GM18507 (cell line): ENCODE results near the gene UFSP1.
"Not testable (repeated sequence)": the region's sequence is repeated elsewhere in the genome, so short reads cannot be mapped to it uniquely, and the experiment has no call there.

Source experiments
- DNase-seq: peaks from one replicate; pipeline ENCODE4 v3.0.0; 2011; ENCODE audit warnings: low read depth; ENCODE audit not compliant: insufficient read length; ENCODE audit errors: extremely low spot score
- FAIRE-seq: peaks from 2 replicates; lab custom pipeline; 2011; peaks lifted over from hg19 to GRCh38; lab: Jason Lieb, UNC

Gene UFSP1

DNA sequence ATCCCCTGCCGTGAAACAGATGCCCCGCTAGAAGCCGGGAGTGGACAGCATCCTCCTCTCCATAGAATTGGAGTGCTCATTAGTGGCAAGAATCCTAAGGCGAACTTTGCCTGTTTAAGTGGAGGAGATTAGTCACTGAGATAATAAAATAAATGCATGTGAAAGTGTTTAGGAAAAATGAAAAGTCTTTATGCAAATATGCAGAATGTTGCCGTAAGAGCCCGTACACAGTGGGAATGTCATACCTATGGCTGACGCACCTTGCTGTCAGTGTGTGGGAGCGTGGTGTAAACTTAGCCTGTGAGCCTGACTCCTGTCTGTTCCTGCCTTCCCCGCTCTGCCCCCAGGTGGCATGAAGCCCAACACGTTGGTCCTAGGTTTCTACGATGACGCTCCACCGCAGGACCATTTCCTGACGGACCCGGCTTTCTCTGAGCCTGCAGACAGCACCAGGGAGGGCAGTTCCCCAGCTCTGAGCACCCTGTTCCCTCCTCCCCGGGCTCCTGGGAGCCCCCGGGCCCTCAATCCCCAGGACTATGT lies 24.1 kb downstream of the UFSP1 start:
- DNase-seq (no peak), FAIRE-seq (no peak)

DNA sequence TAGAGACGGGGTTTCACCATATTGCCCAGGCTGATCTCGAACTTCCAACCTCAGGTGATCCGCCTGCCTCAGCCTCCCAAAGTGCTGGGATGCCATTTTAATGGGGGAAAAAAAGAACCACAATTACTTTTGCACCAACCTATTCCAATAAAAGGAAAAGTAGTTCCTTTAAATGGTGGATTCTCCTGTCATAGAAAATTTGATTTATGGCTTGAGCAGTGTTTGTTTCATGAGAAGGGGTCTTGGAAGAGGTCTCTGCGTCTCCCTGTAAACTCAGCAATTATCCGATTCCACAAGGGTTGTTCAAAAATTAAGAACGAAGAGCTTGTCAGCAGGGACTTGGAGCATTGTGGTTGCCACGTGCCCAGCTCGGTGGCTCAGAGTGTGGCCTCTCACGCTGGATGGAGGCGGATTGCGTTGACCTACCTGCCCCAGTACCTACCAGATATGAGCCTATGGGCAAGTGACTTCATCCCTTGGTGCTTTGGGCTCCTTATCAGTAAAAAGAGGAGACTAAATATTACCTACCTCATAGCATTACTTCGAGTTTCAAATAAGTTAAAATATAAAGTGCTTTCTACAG lies 25.2 kb downstream of the UFSP1 start:
- no peak for FAIRE-seq
- no peak for DNase-seq

GRCh38 chr7:100863406-100863950 lies 26.0 kb downstream of the UFSP1 start:
- DNase-seq = no peak
- no peak for FAIRE-seq

- DNase-seq = no peak
- FAIRE-seq = no peak
Observed at GRCh38 chr7:100861616-100861985, 27.9 kb downstream of the UFSP1 start.

GRCh38 chr7:100860702-100861615 lies 28.6 kb downstream of the UFSP1 start:
- FAIRE-seq (no peak), DNase-seq (no peak)

DNA sequence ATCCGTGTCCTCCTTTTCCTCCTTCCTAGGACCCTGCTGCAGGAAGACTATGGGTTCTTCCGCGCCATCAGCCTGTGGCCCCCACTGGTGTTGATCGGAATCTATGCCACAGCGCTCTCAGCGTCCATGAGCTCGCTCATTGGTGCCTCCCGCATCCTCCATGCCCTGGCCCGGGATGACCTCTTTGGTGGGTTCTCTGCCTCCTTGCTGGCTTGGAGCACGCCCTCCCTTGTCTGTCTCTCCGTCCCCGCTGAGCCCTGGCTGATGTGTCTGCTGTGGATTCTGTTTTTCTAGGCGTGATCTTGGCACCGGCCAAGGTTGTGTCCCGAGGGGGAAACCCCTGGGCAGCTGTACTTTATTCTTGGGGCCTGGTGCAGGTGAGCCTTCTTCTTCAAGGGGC lies 29.7 kb downstream of the UFSP1 start:
- DNase-seq = no peak
- no peak for FAIRE-seq

DNA sequence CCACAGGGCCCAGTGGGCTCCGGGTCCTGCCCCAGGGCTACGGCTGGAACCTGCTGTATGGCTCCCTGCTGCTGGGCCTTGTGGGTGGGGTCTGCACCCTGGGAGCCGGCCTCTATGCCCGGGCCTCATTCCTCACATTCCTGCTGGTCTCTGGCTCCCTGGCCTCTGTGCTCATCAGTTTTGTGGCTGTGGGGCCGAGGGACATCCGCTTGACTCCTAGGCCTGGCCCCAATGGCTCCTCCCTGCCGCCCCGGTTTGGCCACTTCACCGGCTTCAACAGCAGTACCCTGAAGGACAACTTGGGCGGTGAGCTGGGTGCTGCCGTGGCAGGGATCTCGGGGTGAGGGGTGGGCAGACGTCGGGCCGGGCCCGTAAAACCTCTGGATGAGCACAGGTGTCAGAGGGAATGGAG lies 32.6 kb downstream of the UFSP1 start:
- DNase-seq (no peak), FAIRE-seq (no peak)

DNA sequence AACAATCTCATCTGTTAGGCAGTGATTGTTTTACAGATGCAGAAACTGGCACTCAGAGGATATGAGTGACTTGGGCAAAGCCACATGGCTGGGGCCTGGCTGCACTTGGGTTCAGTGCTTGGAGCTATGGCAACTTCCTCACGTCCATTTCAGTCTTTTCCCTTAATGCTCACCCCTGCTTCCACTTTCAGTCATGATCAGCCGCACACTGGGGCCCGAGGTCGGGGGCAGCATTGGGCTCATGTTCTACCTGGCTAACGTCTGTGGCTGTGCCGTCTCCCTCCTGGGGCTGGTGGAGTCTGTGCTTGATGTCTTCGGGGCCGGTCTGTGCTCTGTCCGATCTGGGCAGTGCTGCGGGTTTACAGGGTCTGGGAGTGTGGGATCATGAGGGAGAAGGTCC lies 34.0 kb downstream of the UFSP1 start:
- no peak for FAIRE-seq

GRCh38 chr7:100854899-100855298 lies 34.6 kb downstream of the UFSP1 start:
- not testable (repeated sequence) for FAIRE-seq, DNase-seq

More for the DNA sequence above, 34.0 kb downstream of the UFSP1 start:
- DNase-seq = no peak

DNA sequence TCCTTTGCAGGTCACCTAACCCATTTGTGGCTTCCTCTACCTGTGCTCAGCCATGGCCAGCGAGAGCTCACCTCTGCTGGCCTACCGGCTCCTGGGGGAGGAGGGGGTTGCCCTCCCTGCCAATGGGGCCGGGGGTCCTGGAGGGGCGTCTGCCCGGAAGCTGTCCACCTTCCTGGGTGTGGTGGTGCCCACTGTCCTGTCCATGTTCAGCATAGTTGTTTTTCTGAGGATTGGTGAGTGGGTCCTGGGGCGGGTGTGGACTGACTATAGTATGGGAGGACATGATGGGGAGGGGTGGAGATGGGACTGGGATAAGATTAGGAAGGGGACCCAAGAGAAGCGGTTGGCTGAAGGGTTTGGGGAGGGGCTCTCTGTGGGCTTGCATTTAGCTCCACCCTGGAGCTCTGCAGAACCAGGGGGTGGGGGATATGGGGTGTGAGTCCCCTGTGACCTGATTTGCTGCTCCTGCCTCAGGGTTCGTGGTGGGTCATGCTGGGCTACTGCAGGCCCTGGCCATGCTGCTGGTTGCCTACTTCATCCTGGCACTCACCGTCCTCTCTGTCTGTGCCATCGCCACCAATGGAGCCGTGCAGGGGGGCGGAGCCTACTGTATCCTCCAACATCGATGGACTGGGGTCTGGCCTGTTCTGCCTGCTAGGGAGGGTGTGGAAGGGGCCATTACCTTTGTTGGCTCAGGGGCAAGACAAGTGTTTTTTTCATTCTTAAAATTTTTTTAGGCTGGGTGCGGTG lies 35.2 kb downstream of the UFSP1 start:
- no peak for FAIRE-seq
- no peak for DNase-seq

DNA sequence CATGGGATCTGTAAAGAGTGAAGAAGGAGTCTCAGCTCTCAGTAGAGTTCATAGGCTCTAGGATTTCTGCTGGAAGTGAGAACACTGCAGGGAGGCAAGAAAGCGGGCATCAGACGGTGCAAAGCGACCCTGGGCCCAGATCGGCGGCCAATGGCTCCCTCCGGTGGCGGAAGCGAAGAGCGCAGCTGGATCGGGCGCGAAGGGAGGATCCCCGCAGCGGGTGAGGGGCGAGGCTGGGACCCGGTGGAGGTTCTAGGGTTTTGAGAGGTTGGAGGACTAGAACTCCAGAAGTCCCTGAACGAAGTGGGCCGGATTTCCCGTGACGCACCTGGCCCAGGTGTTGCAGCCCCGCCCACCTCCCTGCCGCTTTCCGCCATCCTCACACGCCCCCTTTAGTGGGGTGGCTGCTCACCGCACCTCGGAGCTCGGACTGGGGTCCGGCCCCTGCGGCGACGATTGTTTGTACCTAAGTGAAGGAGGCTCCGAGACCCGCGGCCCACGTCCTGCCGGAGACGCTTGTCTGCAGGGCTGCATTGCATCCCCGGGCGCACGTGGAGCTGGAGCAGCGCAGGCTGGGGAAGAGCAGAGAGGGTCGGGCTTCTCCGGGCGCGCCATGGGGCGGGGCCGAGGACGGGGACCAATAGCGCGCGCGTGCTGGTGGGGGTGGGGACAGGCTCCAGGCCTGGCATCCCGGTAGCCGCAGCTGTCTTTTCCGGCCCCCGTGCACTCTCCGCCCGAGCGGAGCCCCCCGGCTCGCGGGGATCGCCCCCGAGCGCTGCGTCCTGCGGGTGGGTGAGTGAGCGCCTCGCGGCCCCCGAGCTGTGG lies 37.3 kb downstream of the UFSP1 start, which contains the start of gene SLC12A9:
SLC12A9 (plus strand) TSS at position 666 of the 825 bp plus-strand sequence. CDS start 1,485 bp downstream, outside the sequence.
- FAIRE-seq = peak; percentile 93
- peak; percentile 94 for DNase-seq

GRCh38 chr7:100847360-100847759 lies 42.2 kb downstream of the UFSP1 start:
- FAIRE-seq = no peak

GRCh38 chr7:100840470-100841100 lies 48.9 kb downstream of the UFSP1 start:
- FAIRE-seq (no peak), DNase-seq (no peak)

More at GRCh38 chr7:100847360-100847759, 42.2 kb downstream of the UFSP1 start:
- no peak for DNase-seq

DNA sequence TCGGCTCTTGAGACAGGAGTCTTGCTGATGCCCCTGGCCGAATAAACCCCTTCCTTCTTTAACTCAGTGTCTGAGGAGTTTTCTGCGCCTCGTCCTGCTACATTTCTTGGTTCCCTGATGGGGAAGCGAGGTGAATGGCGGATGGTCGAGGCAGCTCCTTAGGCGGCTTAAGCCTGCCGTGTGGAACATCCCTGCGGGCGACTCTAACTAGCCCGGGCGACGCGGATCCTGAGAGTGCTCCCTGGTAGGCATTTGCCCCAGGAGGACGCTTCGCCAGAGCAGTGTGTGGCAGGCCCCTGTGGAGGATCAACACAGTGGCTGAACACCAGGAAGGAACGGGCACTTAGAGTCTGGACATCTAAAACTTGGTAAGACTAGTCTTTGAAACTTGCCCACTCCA lies 50.2 kb downstream of the UFSP1 start:
- DNase-seq (no peak), FAIRE-seq (no peak)
